COR-L47 (cell line): ENCODE data around the gene INO80C.

Source experiments
- DNase-seq: peaks from one replicate; lab custom pipeline; 2025; lab: John Stamatoyannopoulos, UW

INO80C gene

GRCh38 chr18:35430721-35431373 lies 66.9 kb downstream of the INO80C start:
- no peak for DNase-seq

DNA sequence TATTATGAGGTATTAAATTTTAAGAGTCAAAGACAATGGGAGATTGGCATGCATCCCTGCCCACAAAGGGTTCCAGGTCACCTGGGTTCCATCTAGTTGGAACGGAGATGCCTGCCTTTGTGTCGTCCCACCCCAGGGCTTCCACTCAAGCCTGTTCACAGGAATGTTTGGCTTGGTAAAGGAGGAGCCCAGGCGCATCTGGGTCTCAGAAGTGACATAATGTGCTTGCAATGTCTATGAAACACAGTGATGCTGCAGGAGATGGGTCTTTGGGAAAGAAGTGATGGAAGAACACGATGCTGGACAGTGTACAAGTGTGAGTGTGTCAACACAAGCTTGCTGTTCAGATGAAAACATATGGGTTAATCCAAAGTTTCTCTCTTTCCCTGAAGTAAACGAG lies 71.0 kb downstream of the INO80C start:
- DNase-seq: no peak

DNA sequence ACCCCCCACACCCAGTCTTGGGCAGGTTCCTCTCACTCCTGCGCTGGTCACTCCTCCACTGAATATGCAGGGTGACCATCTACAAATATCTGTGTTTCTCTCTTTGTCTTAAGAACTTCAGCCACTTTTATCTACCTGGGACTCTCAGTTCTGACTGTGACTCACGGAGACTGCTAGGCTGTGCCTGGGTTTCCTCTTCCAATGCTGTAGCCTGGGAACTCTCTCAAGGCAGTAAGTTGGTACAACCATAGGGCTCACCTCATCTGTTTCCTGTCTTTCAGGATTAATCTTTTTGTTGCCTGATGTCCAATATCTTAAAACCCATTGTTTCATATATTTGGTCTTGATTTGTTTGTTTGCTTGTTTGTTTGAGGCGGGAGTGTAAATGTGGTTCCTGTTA lies 73.4 kb downstream of the INO80C start:
- DNase-seq: no peak

DNA sequence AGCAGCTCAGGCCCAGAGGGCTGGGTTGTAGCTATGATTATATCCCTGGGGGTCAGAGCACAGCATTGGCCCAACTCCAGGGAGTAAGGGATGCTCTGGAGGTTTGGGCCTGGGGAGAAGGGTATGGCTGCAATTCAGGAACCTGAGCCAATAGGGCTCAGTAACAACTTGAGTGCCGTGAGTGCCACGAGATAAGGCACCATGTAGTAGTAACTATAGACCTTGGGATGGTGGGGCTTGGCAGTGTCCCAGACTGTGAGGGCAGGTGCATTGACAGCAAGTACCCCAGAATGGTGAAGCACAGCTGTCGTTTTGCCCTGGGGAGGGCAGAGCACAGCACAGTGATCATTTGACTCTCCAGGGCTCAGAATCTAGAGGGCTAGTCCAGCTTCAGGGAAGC lies 75.5 kb downstream of the INO80C start:
- no peak for DNase-seq

- DNase-seq: no peak
Measured at GRCh38 chr18:35418610-35419009, 79.2 kb downstream of the INO80C start.
